Measurements from ENCODE around the gene PYM1. TPM values are rescaled to one million over a fixed set of nuclear protein-coding genes. Genes with fewer than 3 reads are reported as not detected.

Gene PYM1
- total and polyA plus RNA-seq, 2 experiments from 2014 or later, result 25.9 to 34.4 TPM

- no peaks in the 10 kb centered on the region for H3K9me3 ChIP-seq (ENCODE audit: low read depth)
- no peaks in the 10 kb centered on the region for H3K9me2 ChIP-seq (ENCODE audit: insufficient read depth)
- H2AFZ ChIP-seq, result no peak overlapping the region
- H3K4me1 ChIP-seq (ENCODE audit: insufficient read depth), result peaks cover 9% of the 10 kb centered on the region
- in situ Hi-C loops (cut with MboI), result no loop called here
- peaks cover 13% of the 10 kb centered on the region for H3K36me3 ChIP-seq (ENCODE audit: low read depth)
- H3K27ac ChIP-seq, result no peak overlapping the region
- no peaks in the 10 kb centered on the region for H4K20me1 ChIP-seq (ENCODE audit: insufficient read depth)
- no peak overlapping the region for H3K4me3 ChIP-seq
- peaks cover 7% of the 10 kb centered on the region; the same call in 1 of the 2 replicates for H3F3A ChIP-seq (ENCODE audit: insufficient read depth)
- no peak for TF ChIP-seq EZH2 (IDR thresholded peaks at IDR 0.05; ENCODE audit: insufficient read depth, poor library complexity, severe bottlenecking)
- no peak for TF ChIP-seq EZH2phosphoT487 (IDR thresholded peaks at IDR 0.05; ENCODE audit: insufficient read depth, low read depth)
- H3K4me2 ChIP-seq (ENCODE audit: unreplicated experiment), result no peak overlapping the region
- peaks cover 99% of the 10 kb centered on the region for H3K79me2 ChIP-seq (ENCODE audit: insufficient read depth)
- no peaks in the 10 kb centered on the region for H3K27me3 ChIP-seq (replicated peaks; ENCODE audit: insufficient read depth)
- 54 to 62% methylated on average over 3 of the region's 3 CpGs for WGBS, 2 experiments (ENCODE audit: low coverage in 1 of 2, low lambda C conversion rate in 2 of 2, missing lambda C conversion rate in 2 of 2)
- no peak overlapping the region for H3K9ac ChIP-seq
- no peak for DNase-seq
Measured at GRCh38 chr12:55915482-55915859, 12.2 kb downstream of the PYM1 start.

DNA sequence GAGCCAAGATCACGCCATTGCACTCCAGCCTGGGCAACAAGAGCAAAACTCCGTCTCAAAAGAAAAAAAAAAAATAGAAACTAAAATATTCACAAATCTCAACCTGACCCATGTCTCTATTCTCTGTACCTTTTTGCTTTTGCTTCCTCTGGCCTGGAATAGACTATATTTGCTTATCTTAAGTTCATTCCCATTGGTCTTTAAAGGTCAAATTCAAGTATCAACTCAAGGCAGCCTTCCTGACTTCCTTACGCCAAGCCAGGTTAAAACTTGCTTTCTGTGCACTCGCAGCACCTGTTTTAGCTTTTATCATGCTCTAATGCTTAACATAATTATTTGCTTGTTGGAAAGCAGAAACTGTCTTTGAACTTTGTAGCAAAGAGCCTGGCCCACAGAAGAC, 14.8 kb downstream of the PYM1 start:
- Histone ChIP-seq H3K9ac (no peak overlapping the region), H3K27ac (no peak overlapping the region), H4K20me1 (ENCODE audit: insufficient read depth) (no peaks in the 10 kb centered on the region), H3F3A (ENCODE audit: insufficient read depth) (peaks cover 16% of the 10 kb centered on the region), H3K9me2 (ENCODE audit: insufficient read depth) (no peaks in the 10 kb centered on the region), H3K4me3 (no peak overlapping the region), H3K36me3 (ENCODE audit: low read depth) (peaks cover 13% of the 10 kb centered on the region), H3K4me1 (ENCODE audit: insufficient read depth) (peaks cover 14% of the 10 kb centered on the region), H3K27me3 (replicated peaks; ENCODE audit: insufficient read depth) (no peaks in the 10 kb centered on the region), H2AFZ (no peak overlapping the region), H3K9me3 (ENCODE audit: low read depth) (no peaks in the 10 kb centered on the region), H3K79me2 (ENCODE audit: insufficient read depth) (peaks cover 77% of the 10 kb centered on the region), H3K4me2 (ENCODE audit: unreplicated experiment) (no peak overlapping the region)
- WGBS, 2 experiments (ENCODE audit: low coverage in 1 of 2, low lambda C conversion rate in 2 of 2, missing lambda C conversion rate in 2 of 2), result 90% methylated on average over 4 of the region's 4 CpGs
- DNase-seq, result no peak
- in situ Hi-C loops (cut with MboI), result no loop called here
- TF ChIP-seq EZH2 (IDR thresholded peaks at IDR 0.05; ENCODE audit: insufficient read depth, poor library complexity, severe bottlenecking), result no peak
- TF ChIP-seq EZH2phosphoT487 (IDR thresholded peaks at IDR 0.05; ENCODE audit: insufficient read depth, low read depth), result no peak

DNA sequence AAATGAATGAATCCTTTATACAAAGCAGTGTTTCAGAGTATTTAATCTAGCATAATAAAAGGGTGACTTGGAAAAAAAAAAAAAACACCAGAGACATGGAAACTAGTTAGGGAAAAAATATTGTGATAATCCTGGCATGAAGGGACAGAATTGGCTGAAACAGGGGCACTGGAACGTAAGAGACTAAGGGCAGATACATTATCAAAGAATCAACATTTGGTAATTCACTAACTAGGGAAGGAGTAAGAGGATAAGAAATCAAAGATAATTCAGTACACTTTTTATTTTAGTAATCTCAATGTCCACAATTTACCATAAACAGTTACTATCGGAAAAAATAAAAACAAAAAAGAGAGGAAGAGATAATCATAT, 18.2 kb downstream of the PYM1 start:
- H3K9ac ChIP-seq, result peak overlapping the region; percentile 32
- 66 to 71% methylated on average over 2 of the region's 2 CpGs for WGBS, 2 experiments (ENCODE audit: low coverage in 1 of 2, low lambda C conversion rate in 2 of 2, missing lambda C conversion rate in 2 of 2)
- H3F3A ChIP-seq (ENCODE audit: insufficient read depth), result peaks cover 21% of the 10 kb centered on the region
- H3K27ac ChIP-seq, result peak overlapping the region; percentile 67
- H3K27me3 ChIP-seq (replicated peaks; ENCODE audit: insufficient read depth), result no peaks in the 10 kb centered on the region
- DNase-seq, result no peak
- H2AFZ ChIP-seq, result peak overlapping the region; percentile 43; the same call in 1 of the 2 replicates
- peak overlapping the region; percentile 25; the same call in 1 of the 2 replicates for H3K4me3 ChIP-seq
- no peaks in the 10 kb centered on the region for H3K9me3 ChIP-seq (ENCODE audit: low read depth)
- H3K4me2 ChIP-seq (ENCODE audit: unreplicated experiment), result peak overlapping the region; percentile 12
- H3K79me2 ChIP-seq (ENCODE audit: insufficient read depth), result peaks cover 58% of the 10 kb centered on the region
- peaks cover 19% of the 10 kb centered on the region for H3K4me1 ChIP-seq (ENCODE audit: insufficient read depth)
- TF ChIP-seq EZH2phosphoT487 (IDR thresholded peaks at IDR 0.05; ENCODE audit: insufficient read depth, low read depth) (no peak), EZH2 (IDR thresholded peaks at IDR 0.05; ENCODE audit: insufficient read depth, poor library complexity, severe bottlenecking) (no peak)
- H4K20me1 ChIP-seq (ENCODE audit: insufficient read depth), result no peaks in the 10 kb centered on the region
- H3K36me3 ChIP-seq (ENCODE audit: low read depth), result peaks cover 10% of the 10 kb centered on the region
- in situ Hi-C loops (cut with MboI), result no loop called here
- no peaks in the 10 kb centered on the region for H3K9me2 ChIP-seq (ENCODE audit: insufficient read depth)

DNA sequence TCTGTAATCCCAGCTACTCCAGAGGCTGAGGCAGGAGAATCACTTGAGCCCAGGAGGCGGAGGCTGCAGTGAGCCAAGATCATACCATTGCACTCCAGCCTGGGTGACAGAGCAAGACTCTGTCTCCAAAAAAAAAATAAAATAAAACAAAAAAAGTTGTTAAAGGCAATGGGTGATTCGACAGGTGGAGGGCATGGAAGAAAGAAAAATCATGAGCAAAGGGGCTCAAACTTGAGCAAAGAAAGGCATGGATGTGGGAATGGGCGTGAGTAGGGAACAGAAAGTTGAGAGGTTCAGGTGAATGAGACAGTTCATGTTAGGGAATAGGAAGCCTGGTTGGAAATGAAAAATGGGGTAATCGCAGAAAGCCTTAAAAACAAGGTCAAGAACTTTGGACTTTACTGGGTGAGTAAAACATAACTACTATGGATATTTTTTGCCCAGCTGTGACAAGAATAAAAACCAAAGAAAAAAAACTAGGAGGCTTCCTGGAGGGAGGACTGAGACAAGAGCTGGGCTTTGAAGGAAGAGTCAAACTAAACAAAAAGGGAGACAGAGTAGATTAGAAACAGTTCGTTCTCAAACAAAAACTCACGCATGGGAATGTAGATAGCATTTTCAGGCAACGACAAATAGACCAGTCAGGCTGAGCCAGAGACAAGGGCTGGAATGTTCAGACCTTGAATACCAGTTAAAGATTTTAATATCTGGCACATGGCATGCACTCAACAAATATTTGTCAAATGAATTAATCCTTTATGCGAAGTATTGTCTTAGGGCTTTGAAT, 18.8 kb downstream of the PYM1 start:
- peaks cover 21% of the 10 kb centered on the region for H3F3A ChIP-seq (ENCODE audit: insufficient read depth)
- H3K9ac ChIP-seq, result peak overlapping the region; percentile 32
- H3K27ac ChIP-seq, result peak overlapping the region; percentile 67
- H3K9me3 ChIP-seq (ENCODE audit: low read depth), result no peaks in the 10 kb centered on the region
- DNase-seq, result peak; percentile 61
- H3K36me3 ChIP-seq (ENCODE audit: low read depth), result peaks cover 5% of the 10 kb centered on the region
- in situ Hi-C loops (cut with MboI), result no loop called here
- no peaks in the 10 kb centered on the region for H3K9me2 ChIP-seq (ENCODE audit: insufficient read depth)
- H2AFZ ChIP-seq, result peak overlapping the region; percentile 43; the same call in 1 of the 2 replicates
- peaks cover 56% of the 10 kb centered on the region for H3K79me2 ChIP-seq (ENCODE audit: insufficient read depth)
- H3K4me3 ChIP-seq, result peak overlapping the region; percentile 25; the same call in 1 of the 2 replicates
- WGBS, 2 experiments (ENCODE audit: low coverage in 1 of 2, low lambda C conversion rate in 2 of 2, missing lambda C conversion rate in 2 of 2), result 51 to 52% methylated on average over 8 of the region's 8 CpGs
- H4K20me1 ChIP-seq (ENCODE audit: insufficient read depth), result no peaks in the 10 kb centered on the region
- peak overlapping the region; percentile 12 for H3K4me2 ChIP-seq (ENCODE audit: unreplicated experiment)
- peaks cover 19% of the 10 kb centered on the region for H3K4me1 ChIP-seq (ENCODE audit: insufficient read depth)
- no peaks in the 10 kb centered on the region for H3K27me3 ChIP-seq (replicated peaks; ENCODE audit: insufficient read depth)
- no peak for TF ChIP-seq EZH2 (IDR thresholded peaks at IDR 0.05; ENCODE audit: insufficient read depth, poor library complexity, severe bottlenecking)
- no peak for TF ChIP-seq EZH2phosphoT487 (IDR thresholded peaks at IDR 0.05; ENCODE audit: insufficient read depth, low read depth)

All from GM23248 (cell line).